Keratinocyte (primary cell): Measurements from ENCODE around the gene FGFR1OP2.

Experiments used
- CTCF ChIP-seq, 3 experiments: IDR thresholded peaks in 1 of 3; conservative IDR thresholded peaks in 1 of 3; optimal IDR thresholded peaks in 1 of 3; 2 replicates in 2 of 3; 3 replicates in 1 of 3; pipeline versions ENCODE3 to v1.5.1; 2011; ENCODE audit warnings: low read length in 3 of 3, mild to moderate bottlenecking in 3 of 3, moderate library complexity in 2 of 3, control low read depth in 1 of 3, inconsistent platforms in 1 of 3; ENCODE audit not compliant: insufficient read depth in 2 of 3; ENCODE audit errors: extremely low read depth in 1 of 3
- EZH2 ChIP-seq: IDR thresholded peaks from one replicate; pipeline ENCODE4 v1.6.1; 2012; ENCODE audit warnings: inconsistent platforms, mild to moderate bottlenecking, low read length, moderate library complexity

- TF ChIP-seq CTCF (optimal IDR thresholded peaks at IDR 0.05 in 1 of 3, IDR thresholded peaks at IDR 0.05 in 1 of 3, conservative IDR thresholded peaks at IDR 0.05 in 1 of 3; ENCODE audit: extremely low read depth in 1 of 3, insufficient read depth in 2 of 3, low read length in 3 of 3) = no peak
- TF ChIP-seq EZH2 = no peak
These were observed 31.9 kb downstream of the FGFR1OP2 start for GRCh38 chr12:26970136-26970535.
